Testis (tissue), 2 donors: ENCODE data around the gene BRS3.

Source experiments
- CTCF ChIP-seq, 3 experiments: fragments of 450-650 bp in 2 of 3; fragments of 200-600 bp in 1 of 3; sonication (generic) in 1 of 3; IDR thresholded peaks; one replicate each; pipeline ENCODE4 v1.5.1; 2016 to 2019; ENCODE audit warnings: antibody characterized with exemption in 3 of 3, mild to moderate bottlenecking in 2 of 3, moderate library complexity in 1 of 3
- POLR2A ChIP-seq: fragments of 450-650 bp; IDR thresholded peaks from one replicate; pipeline ENCODE4 v1.6.1; 2017; ENCODE audit warnings: antibody characterized with exemption, mild to moderate bottlenecking, moderate library complexity

- TF ChIP-seq POLR2A (no peak), CTCF (IDR thresholded peaks at IDR 0.05) (no peak)
Observed at GRCh38 chrX:136525738-136526606, 38.2 kb downstream of the BRS3 start.
